HUDEP-2 (cell line): Measurements from ENCODE around the gene BEND3.
"Not testable (repeated sequence)": the region's sequence is repeated elsewhere in the genome, so short reads cannot be mapped to it uniquely, and the experiment has no call there.

Experiments used
- DNase-seq, 76 experiments: peaks; one replicate each; lab custom pipeline; 2025; ENCODE audit not compliant: unreplicated experiment in 76 of 76; lab: John Stamatoyannopoulos, UW

BEND3 gene

GRCh38 chr6:107114926-107115694 lies at the start of gene BEND3:
TSS of gene BEND3 (minus strand) at chr6:107115515. CDS start at chr6:107099285, 16,230 bp downstream.
- DNase-seq = peak in 36 of 76 experiments; percentile 12 to 70 (median 34)

- DNase-seq = not testable (repeated sequence)
These were observed 49.0 kb upstream of the BEND3 start for GRCh38 chr6:107164299-107164698.

- no peak for DNase-seq
These were observed 46.2 kb upstream of the BEND3 start for GRCh38 chr6:107161521-107161920.

GRCh38 chr6:107156617-107157016 lies 41.3 kb upstream of the BEND3 start:
- no peak for DNase-seq

- DNase-seq = no peak
These were observed 39.5 kb upstream of the BEND3 start for GRCh38 chr6:107154801-107155160.

GRCh38 chr6:107154131-107154800 lies 39.0 kb upstream of the BEND3 start:
- DNase-seq = no peak

GRCh38 chr6:107152638-107153430 lies 37.5 kb upstream of the BEND3 start:
- DNase-seq = no peak

- DNase-seq = no peak
These were observed 29.4 kb upstream of the BEND3 start for GRCh38 chr6:107144666-107145065.

- no peak for DNase-seq
These were observed 28.7 kb upstream of the BEND3 start for GRCh38 chr6:107144014-107144413.

GRCh38 chr6:107140581-107140980 lies 25.3 kb upstream of the BEND3 start:
- no peak for DNase-seq

GRCh38 chr6:107136324-107136723 lies 21.0 kb upstream of the BEND3 start:
- DNase-seq = not testable (repeated sequence)

GRCh38 chr6:107135048-107135680 lies 19.8 kb upstream of the BEND3 start:
- not testable (repeated sequence) for DNase-seq

GRCh38 chr6:107132330-107132954 lies 17.1 kb upstream of the BEND3 start:
- peak in 20 of 76 experiments; percentile 5 to 40 (median 24) for DNase-seq

GRCh38 chr6:107129370-107129925 lies 14.1 kb upstream of the BEND3 start:
- peak in 1 of 76 experiments; percentile 19 for DNase-seq

- no peak for DNase-seq
These were observed 13.3 kb upstream of the BEND3 start for GRCh38 chr6:107128577-107128976.

GRCh38 chr6:107128175-107128574 lies 12.9 kb upstream of the BEND3 start:
- no peak for DNase-seq

- DNase-seq = no peak
These were observed 10.5 kb upstream of the BEND3 start for GRCh38 chr6:107125771-107126170.

- DNase-seq = peak in 1 of 76 experiments; percentile 16
These were observed 9.6 kb upstream of the BEND3 start for GRCh38 chr6:107124934-107125348.

GRCh38 chr6:107123501-107123900 lies 8.2 kb upstream of the BEND3 start:
- no peak for DNase-seq

- no peak for DNase-seq
These were observed 7.4 kb upstream of the BEND3 start for GRCh38 chr6:107122748-107123147.
